PC-3 (cell line): Measurements from ENCODE around the gene SDK1. TPM values are rescaled to one million over a fixed set of nuclear protein-coding genes. Genes with fewer than 3 reads are reported as not detected.

Source experiments
- ATAC-seq: fragments of 200-7000 bp; cut with Tn5 transposase; 2 replicates; pipeline ENCODE4 v1.9.1; 2020; ENCODE audit warnings: mild to moderate bottlenecking, moderate library complexity
- BruUV-seq: library from RNA; stranded (reverse); fragments of 400-500 nt; replicated peaks from 2 replicates; lab custom pipeline; 2021; lab: Mats Ljungman, UMichigan
- CTCF ChIA-PET: fragments of 300-600 bp; sonication (Branson Sonifier 250); formaldehyde crosslinking; loops from one replicate; lab custom pipeline; 2022; ENCODE audit warnings: antibody characterized with exemption; lab: Charles Lee
- POLR2A ChIA-PET: fragments of 300-600 bp; sonication (Branson Sonifier 250); formaldehyde crosslinking; loops from one replicate; lab custom pipeline; 2022; ENCODE audit warnings: antibody characterized with exemption; ENCODE audit not compliant: unreplicated experiment; lab: Charles Lee
- DNase-seq: peaks from one replicate; pipeline ENCODE4 v3.0.0-alpha.2; 2015
- H2AFZ ChIP-seq: fragments of 300-600 bp; sonication (generic); 2 replicates; pipeline ENCODE4 v1.6.0; 2016; ENCODE audit warnings: antibody characterized with exemption, low read length
- H3F3A ChIP-seq: fragments of 300-600 bp; sonication (generic); one replicate; pipeline ENCODE4 v1.6.0; 2017; ENCODE audit warnings: antibody characterized with exemption, low read length, control low read depth, mild to moderate bottlenecking; ENCODE audit not compliant: unreplicated experiment
- H3K27ac ChIP-seq: fragments of 300-600 bp; sonication (generic); 2 replicates; pipeline ENCODE4 v1.5.1; 2016; ENCODE audit warnings: mild to moderate bottlenecking, low read length
- H3K27me3 ChIP-seq: fragments of 300-600 bp; sonication (generic); 2 replicates; pipeline ENCODE4 v1.6.1; 2016; ENCODE audit warnings: low read length, mixed read lengths
- H3K36me3 ChIP-seq: fragments of 300-600 bp; sonication (generic); 2 replicates; pipeline ENCODE4 v1.6.1; 2016; ENCODE audit warnings: low read depth, mixed run types, low read length, mixed read lengths
- H3K4me1 ChIP-seq: fragments of 300-600 bp; sonication (generic); 2 replicates; pipeline ENCODE4 v1.5.1; 2016; ENCODE audit warnings: low read length; ENCODE audit not compliant: insufficient read depth
- H3K4me2 ChIP-seq: fragments of 300-600 bp; sonication (generic); 2 replicates; pipeline ENCODE4 v1.6.0; 2016; ENCODE audit warnings: low read length
- H3K4me3 ChIP-seq: fragments of 300-600 bp; sonication (generic); 2 replicates; pipeline ENCODE4 v1.5.1; 2016; ENCODE audit warnings: mild to moderate bottlenecking, low read length, mixed read lengths
- H3K79me2 ChIP-seq: fragments of 300-600 bp; sonication (generic); 2 replicates; pipeline ENCODE4 v1.6.1; 2017; ENCODE audit warnings: low read length, mixed read lengths
- H3K9ac ChIP-seq: fragments of 300-600 bp; sonication (generic); 2 replicates; pipeline ENCODE4 v1.6.0; 2016; ENCODE audit warnings: mild to moderate bottlenecking, low read length
- H3K9me2 ChIP-seq: fragments of 300-600 bp; sonication (generic); replicated peaks from 2 replicates; pipeline ENCODE4 v1.6.1; 2016; ENCODE audit warnings: mixed run types, low read length, mixed read lengths
- H3K9me3 ChIP-seq: fragments of 300-600 bp; sonication (generic); 2 replicates; pipeline ENCODE4 v1.6.1; 2016; ENCODE audit warnings: low read length, mixed read lengths
- H4K20me1 ChIP-seq: fragments of 300-600 bp; sonication (generic); 2 replicates; pipeline ENCODE4 v1.6.1; 2016; ENCODE audit warnings: low read length, mixed read lengths
- CTCF ChIP-seq: fragments of 300-600 bp; sonication (generic); conservative IDR thresholded peaks from 2 replicates; pipeline ENCODE4 v1.5.1; 2017; ENCODE audit warnings: antibody characterized with exemption, low read depth, mild to moderate bottlenecking, low read length
- EZH2 ChIP-seq: fragments of 300-600 bp; sonication (generic); IDR thresholded peaks from one replicate; pipeline ENCODE4 v1.6.1; 2017; ENCODE audit warnings: antibody characterized with exemption, mild to moderate bottlenecking, low read length; ENCODE audit not compliant: unreplicated experiment
- EZH2phosphoT487 ChIP-seq: fragments of 300-600 bp; sonication (generic); IDR thresholded peaks from 2 replicates; pipeline ENCODE4 v1.6.1; 2018; ENCODE audit warnings: mild to moderate bottlenecking, antibody characterized with exemption, low read length, borderline replicate concordance
- intact Hi-C: fragments of 100-400 bp; cut with micrococcal nuclease; formaldehyde crosslinking; loops from 2 replicates; pipeline ENCODE4 v1.9.0; 2023
- total RNA-seq: library from RNA; depleted of rRNA; stranded (reverse); fragments of >200 nt; gene quantifications from 2 replicates; pipeline ENCODE4 v1.2.3, GENCODE V29; 2014

The SDK1 gene
- total RNA-seq, 1 experiment from 2014 or later = 2.8 TPM

- CTCF ChIA-PET = no interaction called here
- H3K36me3 ChIP-seq = no peaks in the 10 kb centered on the region
- H3K4me2 ChIP-seq = no peak overlapping the region
- H3K4me3 ChIP-seq = no peak overlapping the region
- no peaks in the 10 kb centered on the region for H4K20me1 ChIP-seq
- DNase-seq (no peak), ATAC-seq (no peak)
- POLR2A ChIA-PET = no interaction called here
- H3K4me1 ChIP-seq = no peaks in the 10 kb centered on the region
- intact Hi-C loops = no loop called here
- no TSS peak for BruUV-seq
- H3K9ac ChIP-seq = no peak overlapping the region
- H3F3A ChIP-seq = no peaks in the 10 kb centered on the region
- H3K27ac ChIP-seq = no peak overlapping the region
- H3K79me2 ChIP-seq = no peaks in the 10 kb centered on the region
- no peaks in the 10 kb centered on the region for H3K9me2 ChIP-seq
- no peaks in the 10 kb centered on the region for H3K9me3 ChIP-seq
- H3K27me3 ChIP-seq = no peaks in the 10 kb centered on the region
- no peak overlapping the region for H2AFZ ChIP-seq
- TF ChIP-seq EZH2 = no peak
- TF ChIP-seq EZH2phosphoT487 = no peak
- no peak for TF ChIP-seq CTCF
Measured at GRCh38 chr7:3678314-3678810, 377.3 kb downstream of the SDK1 start.

GRCh38 chr7:3682028-3682710, 381.1 kb downstream of the SDK1 start:
- H3K9ac ChIP-seq = no peak overlapping the region
- H3K9me2 ChIP-seq = no peaks in the 10 kb centered on the region
- TF ChIP-seq CTCF (no peak), EZH2 (no peak), EZH2phosphoT487 (no peak)
- H3K4me2 ChIP-seq = no peak overlapping the region
- H3F3A ChIP-seq = no peaks in the 10 kb centered on the region
- no peak overlapping the region for H3K27ac ChIP-seq
- no peaks in the 10 kb centered on the region for H3K4me1 ChIP-seq
- no peaks in the 10 kb centered on the region for H4K20me1 ChIP-seq
- ChIA-PET CTCF (no interaction called here), POLR2A (no interaction called here)
- ATAC-seq (no peak), DNase-seq (no peak)
- intact Hi-C loops = no loop called here
- H3K27me3 ChIP-seq = no peaks in the 10 kb centered on the region
- BruUV-seq = no TSS peak
- H3K36me3 ChIP-seq = no peaks in the 10 kb centered on the region
- no peak overlapping the region for H2AFZ ChIP-seq
- no peaks in the 10 kb centered on the region for H3K9me3 ChIP-seq
- no peak overlapping the region for H3K4me3 ChIP-seq
- H3K79me2 ChIP-seq = no peaks in the 10 kb centered on the region
